Muscle layer of colon (tissue), 2 donors: ENCODE measurements around the gene KIAA0232.

Source experiments
- H3K27ac ChIP-seq: one replicate; pipeline ENCODE4 v1.7.0; 2013; ENCODE audit warnings: low read depth, mild to moderate bottlenecking, low read length, moderate library complexity
- H3K27me3 ChIP-seq, 2 donors: one replicate each; pipeline ENCODE4 v1.7.0; 2013; ENCODE audit warnings: low read length in 2 of 2, mild to moderate bottlenecking in 2 of 2; ENCODE audit not compliant: insufficient read depth in 2 of 2, control insufficient read depth in 1 of 2
- H3K36me3 ChIP-seq: one replicate; pipeline ENCODE4 v1.7.0; 2013; ENCODE audit warnings: mild to moderate bottlenecking, low read length; ENCODE audit not compliant: insufficient read depth
- H3K4me1 ChIP-seq: one replicate; pipeline ENCODE4 v1.7.0; 2013; ENCODE audit warnings: mild to moderate bottlenecking, low read length; ENCODE audit not compliant: insufficient read depth
- H3K4me3 ChIP-seq, 2 donors: one replicate each; pipeline ENCODE4 v1.7.0; 2013; ENCODE audit warnings: low read length in 2 of 2, low read depth in 1 of 2, mild to moderate bottlenecking in 1 of 2, moderate library complexity in 1 of 2
- H3K9ac ChIP-seq: one replicate; pipeline ENCODE4 v1.7.0; 2013; ENCODE audit warnings: low read length
- H3K9me3 ChIP-seq: one replicate; pipeline ENCODE4 v1.7.0; 2013; ENCODE audit warnings: mild to moderate bottlenecking, low read length
- donor health status: abdominal sarcoma.
- donor health status: Adenocarcinoma of cecum.

The KIAA0232 gene

GRCh38 chr4:6802025-6802424 is 19.5 kb downstream of the KIAA0232 start:
- Histone ChIP-seq H3K4me1 (peaks cover 8% of the 10 kb centered on the region), H3K36me3 (no peaks in the 10 kb centered on the region), H3K4me3 (no peak overlapping the region), H3K27ac (no peak overlapping the region), H3K9ac (no peak overlapping the region), H3K9me3 (no peaks in the 10 kb centered on the region), H3K27me3 (no peaks in the 10 kb centered on the region)

DNA sequence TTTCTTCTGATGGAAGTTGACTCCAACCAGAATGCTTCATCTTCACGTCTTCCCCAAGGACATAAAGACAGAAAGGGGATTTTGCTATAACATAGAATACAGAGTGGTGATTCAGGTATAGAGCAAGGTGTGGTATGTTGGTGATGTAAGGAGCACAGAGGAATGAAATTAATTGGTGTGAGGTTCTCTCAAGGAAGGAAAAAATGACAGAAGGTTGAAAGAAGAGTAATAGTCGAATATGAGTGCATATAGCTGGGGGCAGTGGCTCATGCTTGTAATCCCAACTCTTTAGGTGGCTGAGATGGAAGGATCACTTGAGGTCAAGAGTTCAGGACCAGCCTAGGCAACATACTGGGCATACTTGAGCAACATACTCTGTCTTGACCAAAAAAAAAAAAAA is 20.1 kb downstream of the KIAA0232 start:
- peaks cover 12% of the 10 kb centered on the region for H3K4me1 ChIP-seq
- H3K9ac ChIP-seq: no peak overlapping the region
- H3K36me3 ChIP-seq: no peaks in the 10 kb centered on the region
- H3K9me3 ChIP-seq: no peaks in the 10 kb centered on the region
- no peak overlapping the region for H3K4me3 ChIP-seq
- no peaks in the 10 kb centered on the region for H3K27me3 ChIP-seq
- no peak overlapping the region for H3K27ac ChIP-seq

DNA sequence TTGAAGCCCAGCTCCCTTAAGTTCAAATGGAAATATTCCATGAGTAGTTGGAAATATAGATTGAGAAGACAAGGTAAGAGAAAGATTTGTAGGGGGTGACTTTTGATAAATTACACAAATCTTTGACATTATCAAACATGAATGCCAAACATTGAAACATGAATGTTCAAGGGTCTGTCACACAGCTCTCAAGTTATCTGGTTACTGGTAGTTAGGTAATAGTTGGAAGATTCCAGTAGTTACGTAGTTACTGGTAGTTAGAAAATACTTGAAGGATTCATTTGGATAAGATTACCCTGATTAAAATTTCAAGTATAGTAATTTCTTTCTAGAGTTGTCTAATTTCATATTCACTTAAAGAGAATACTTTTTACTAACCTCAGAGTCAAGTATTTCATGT is 20.7 kb downstream of the KIAA0232 start:
- H3K27me3 ChIP-seq: no peaks in the 10 kb centered on the region
- H3K9me3 ChIP-seq: no peaks in the 10 kb centered on the region
- H3K27ac ChIP-seq: no peak overlapping the region

GRCh38 chr4:6804082-6804752 is 21.7 kb downstream of the KIAA0232 start:
- Histone ChIP-seq H3K27ac (no peak overlapping the region), H3K4me1 (peaks cover 16% of the 10 kb centered on the region), H3K9ac (no peak overlapping the region), H3K4me3 (no peak overlapping the region), H3K36me3 (no peaks in the 10 kb centered on the region), H3K9me3 (no peaks in the 10 kb centered on the region), H3K27me3 (no peaks in the 10 kb centered on the region)

More for the DNA sequence above, 20.7 kb downstream of the KIAA0232 start:
- Histone ChIP-seq H3K4me3 (no peak overlapping the region), H3K9ac (no peak overlapping the region), H3K4me1 (peaks cover 15% of the 10 kb centered on the region), H3K36me3 (no peaks in the 10 kb centered on the region)

- H3K27me3 ChIP-seq: no peaks in the 10 kb centered on the region
- no peak overlapping the region for H3K27ac ChIP-seq
- H3K36me3 ChIP-seq: no peaks in the 10 kb centered on the region
- no peak overlapping the region for H3K4me3 ChIP-seq
- no peaks in the 10 kb centered on the region for H3K9me3 ChIP-seq
- H3K4me1 ChIP-seq: peaks cover 17% of the 10 kb centered on the region
- no peak overlapping the region for H3K9ac ChIP-seq
These were observed 24.5 kb downstream of the KIAA0232 start for GRCh38 chr4:6806924-6807626.

GRCh38 chr4:6808259-6808658 is 25.7 kb downstream of the KIAA0232 start:
- Histone ChIP-seq H3K9me3 (no peaks in the 10 kb centered on the region), H3K4me1 (peaks cover 17% of the 10 kb centered on the region), H3K36me3 (no peaks in the 10 kb centered on the region), H3K4me3 (no peak overlapping the region), H3K9ac (no peak overlapping the region), H3K27me3 (no peaks in the 10 kb centered on the region), H3K27ac (no peak overlapping the region)

DNA sequence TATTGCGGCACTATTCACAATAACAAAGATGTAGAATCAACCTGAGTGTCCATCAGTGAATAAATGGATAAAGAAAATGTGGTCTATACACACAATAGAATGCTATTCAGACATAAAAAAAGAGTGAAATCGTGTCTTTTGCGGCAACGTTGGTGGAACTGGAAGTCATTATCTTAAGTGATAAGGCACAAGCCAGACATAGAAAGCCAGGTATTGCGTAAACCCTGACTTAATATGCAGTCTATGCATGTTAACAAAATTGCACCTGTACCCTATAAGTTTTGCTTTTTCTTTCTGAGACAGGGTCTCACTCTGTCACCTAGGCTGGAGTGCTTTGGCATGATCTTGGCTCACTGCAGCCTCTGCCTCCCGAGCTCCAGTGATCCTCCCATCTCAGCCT is 28.6 kb downstream of the KIAA0232 start:
- Histone ChIP-seq H3K27me3 (no peaks in the 10 kb centered on the region), H3K27ac (no peak overlapping the region), H3K9me3 (no peaks in the 10 kb centered on the region), H3K4me1 (peaks cover 27% of the 10 kb centered on the region), H3K4me3 (no peak overlapping the region), H3K9ac (no peak overlapping the region), H3K36me3 (no peaks in the 10 kb centered on the region)

GRCh38 chr4:6812766-6813165 is 30.2 kb downstream of the KIAA0232 start:
- H3K9me3 ChIP-seq: no peaks in the 10 kb centered on the region
- peaks cover 23% of the 10 kb centered on the region for H3K4me1 ChIP-seq
- H3K27ac ChIP-seq: no peak overlapping the region
- H3K27me3 ChIP-seq: no peaks in the 10 kb centered on the region
- no peak overlapping the region for H3K9ac ChIP-seq
- H3K4me3 ChIP-seq: no peak overlapping the region
- H3K36me3 ChIP-seq: no peaks in the 10 kb centered on the region

DNA sequence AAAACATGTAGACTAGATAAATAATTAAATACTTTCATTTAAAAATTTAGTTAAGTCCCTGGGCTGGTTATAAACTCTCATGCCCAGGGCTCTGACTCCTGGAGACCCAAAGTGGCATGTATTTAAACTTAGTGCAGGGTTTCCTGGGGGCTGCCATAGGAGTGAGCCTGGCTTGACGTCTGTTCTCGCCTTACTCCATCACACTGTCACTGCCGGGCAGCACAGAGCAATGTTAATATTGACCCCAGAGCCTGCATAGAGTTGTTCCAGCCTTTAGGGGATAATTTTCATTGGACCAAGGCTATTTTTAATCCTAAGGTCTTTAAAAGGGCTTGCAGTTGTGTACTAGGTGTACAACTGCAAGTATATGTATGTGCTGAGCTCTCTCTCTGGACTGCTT is 31.2 kb downstream of the KIAA0232 start:
- no peaks in the 10 kb centered on the region for H3K9me3 ChIP-seq
- no peaks in the 10 kb centered on the region for H3K27me3 ChIP-seq
- no peak overlapping the region for H3K27ac ChIP-seq
- H3K9ac ChIP-seq: no peak overlapping the region
- no peak overlapping the region for H3K4me3 ChIP-seq
- no peaks in the 10 kb centered on the region for H3K36me3 ChIP-seq
- peaks cover 16% of the 10 kb centered on the region for H3K4me1 ChIP-seq

DNA sequence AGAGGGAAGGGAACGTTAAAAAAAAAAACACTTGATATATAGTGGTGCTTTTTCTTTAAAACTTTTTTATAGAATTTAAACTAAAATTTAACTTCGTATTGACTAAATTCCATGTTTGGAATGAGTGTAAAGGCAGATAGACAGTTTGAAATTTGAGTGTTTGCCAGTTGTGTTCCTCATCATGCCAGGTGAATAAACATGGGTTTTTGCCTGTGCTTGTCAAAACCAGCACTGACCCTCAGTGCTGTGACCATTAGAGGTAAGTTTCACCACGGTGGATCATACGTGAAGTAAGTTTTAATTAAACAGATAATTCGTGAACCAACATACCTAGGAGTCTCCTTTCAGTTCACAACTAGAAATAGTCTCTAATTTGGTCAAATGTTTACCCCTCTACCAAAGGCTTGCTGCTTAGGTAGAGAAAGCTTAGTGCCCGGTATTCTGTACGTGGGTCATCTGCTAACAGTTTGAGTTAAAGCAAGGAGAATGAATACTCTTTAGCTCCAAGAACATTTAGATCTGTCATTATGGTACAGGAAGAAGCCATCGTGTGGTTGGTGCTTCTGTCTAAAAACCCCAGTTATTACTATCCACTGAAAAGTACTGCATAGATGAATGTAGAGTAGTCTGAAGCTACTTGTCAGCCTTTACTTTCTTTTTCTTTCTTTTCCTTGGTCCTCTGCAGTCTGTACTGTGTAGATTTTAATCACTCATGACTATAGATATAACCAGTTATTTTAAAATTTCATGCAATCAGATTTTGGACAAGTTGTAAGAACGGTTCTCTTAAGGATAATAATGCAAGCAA is 32.7 kb downstream of the KIAA0232 start:
- Histone ChIP-seq H3K4me1 (peaks cover 10% of the 10 kb centered on the region), H3K4me3 (no peak overlapping the region), H3K27ac (no peak overlapping the region), H3K9ac (no peak overlapping the region), H3K27me3 (no peaks in the 10 kb centered on the region), H3K36me3 (no peaks in the 10 kb centered on the region), H3K9me3 (no peaks in the 10 kb centered on the region)

- peaks cover 2% of the 10 kb centered on the region for H3K36me3 ChIP-seq
- no peak overlapping the region for H3K9ac ChIP-seq
- peaks cover 6% of the 10 kb centered on the region for H3K4me1 ChIP-seq
- H3K27me3 ChIP-seq: no peaks in the 10 kb centered on the region
- H3K9me3 ChIP-seq: no peaks in the 10 kb centered on the region
- H3K4me3 ChIP-seq: no peak overlapping the region
- H3K27ac ChIP-seq: no peak overlapping the region
These were observed 36.8 kb downstream of the KIAA0232 start for GRCh38 chr4:6819295-6819694.
